Activated CD8-positive, alpha-beta T cell treated with anti-CD3 and anti-CD28 coated beads for 36 hours (primary cell): ENCODE measurements around the gene RBM14. TPM values are rescaled to one million over a fixed set of nuclear protein-coding genes. Genes with fewer than 3 reads are reported as not detected.

Experiments
- ATAC-seq: fragments of 200-7000 bp; cut with Tn5 transposase; one replicate; pipeline ENCODE4 v1.10.0; 2021; ENCODE audit warnings: mild to moderate bottlenecking, moderate library complexity
- CTCF ChIA-PET: fragments of 350-600 bp; sonication (Branson Sonifier 250); formaldehyde crosslinking; loops from one replicate; lab custom pipeline; 2021; ENCODE audit warnings: antibody characterized with exemption; lab: Charles Lee
- POLR2A ChIA-PET: fragments of 350-600 bp; sonication (Branson Sonifier 250); formaldehyde crosslinking; loops from one replicate; lab custom pipeline; 2021; ENCODE audit warnings: antibody characterized with exemption; lab: Charles Lee
- DNase-seq: peaks from one replicate; pipeline ENCODE4 v3.0.0-alpha.2; 2020
- H3K27ac Mint-ChIP-seq: one replicate; pipeline ENCODE4 v1.8.0; 2021; ENCODE audit warnings: mild to moderate bottlenecking, mixed read lengths
- H3K27me3 Mint-ChIP-seq: one replicate; pipeline ENCODE4 v1.8.0; 2021; ENCODE audit warnings: mixed read lengths
- H3K36me3 Mint-ChIP-seq: one replicate; pipeline ENCODE4 v1.8.0; 2021; ENCODE audit warnings: low read depth, mixed read lengths
- H3K4me1 Mint-ChIP-seq: one replicate; pipeline ENCODE4 v1.8.0; 2021; ENCODE audit warnings: low read depth, mixed read lengths
- H3K4me3 Mint-ChIP-seq: one replicate; pipeline ENCODE4 v1.8.0; 2021; ENCODE audit warnings: mild to moderate bottlenecking, moderate library complexity, mixed read lengths
- H3K9me3 Mint-ChIP-seq: one replicate; pipeline ENCODE4 v1.8.0; 2021; ENCODE audit warnings: mixed read lengths
- intact Hi-C: fragments of 100-400 bp; cut with micrococcal nuclease; formaldehyde crosslinking; loops from one replicate; pipeline ENCODE4 v1.10.0; 2022
- total RNA-seq, 2 experiments: library from RNA; stranded (reverse); gene quantifications; one replicate each; pipeline ENCODE4 v1.2.3, GENCODE V29; 2021
- TF ChIP-seq, protein P1 (sequence below): fragments of 200-600 bp; IDR thresholded peaks from one replicate; pipeline ENCODE4 v1.8.0; 2022; ENCODE audit warnings: antibody characterized with exemption, mild to moderate bottlenecking

Gene RBM14
- total RNA-seq, 2 experiments from 2014 or later: 153 to 159 TPM

DNA sequence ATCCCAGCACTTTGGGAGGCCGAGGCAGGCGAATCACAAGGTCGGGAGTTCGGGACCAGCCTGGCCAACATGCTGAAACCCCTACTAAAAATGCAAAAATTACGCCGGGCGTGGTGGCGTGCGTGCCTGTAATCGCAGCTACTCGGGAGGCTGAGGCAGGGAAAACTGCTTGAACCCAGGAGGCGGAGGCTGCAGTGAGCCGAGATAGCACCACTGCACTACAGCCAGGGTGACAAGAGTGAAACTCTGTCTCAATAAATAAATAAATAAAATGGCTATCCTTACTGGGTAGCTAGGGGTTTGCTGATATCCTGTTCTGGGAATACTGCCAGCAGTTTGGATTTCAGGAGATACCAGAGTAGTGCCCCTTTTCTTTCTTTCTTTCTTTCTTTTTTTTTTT, 2.4 kb upstream of the RBM14 start:
- H3K36me3 Mint-ChIP-seq: peaks cover 35% of the 10 kb centered on the region
- TF ChIP-seq, protein P1, sequence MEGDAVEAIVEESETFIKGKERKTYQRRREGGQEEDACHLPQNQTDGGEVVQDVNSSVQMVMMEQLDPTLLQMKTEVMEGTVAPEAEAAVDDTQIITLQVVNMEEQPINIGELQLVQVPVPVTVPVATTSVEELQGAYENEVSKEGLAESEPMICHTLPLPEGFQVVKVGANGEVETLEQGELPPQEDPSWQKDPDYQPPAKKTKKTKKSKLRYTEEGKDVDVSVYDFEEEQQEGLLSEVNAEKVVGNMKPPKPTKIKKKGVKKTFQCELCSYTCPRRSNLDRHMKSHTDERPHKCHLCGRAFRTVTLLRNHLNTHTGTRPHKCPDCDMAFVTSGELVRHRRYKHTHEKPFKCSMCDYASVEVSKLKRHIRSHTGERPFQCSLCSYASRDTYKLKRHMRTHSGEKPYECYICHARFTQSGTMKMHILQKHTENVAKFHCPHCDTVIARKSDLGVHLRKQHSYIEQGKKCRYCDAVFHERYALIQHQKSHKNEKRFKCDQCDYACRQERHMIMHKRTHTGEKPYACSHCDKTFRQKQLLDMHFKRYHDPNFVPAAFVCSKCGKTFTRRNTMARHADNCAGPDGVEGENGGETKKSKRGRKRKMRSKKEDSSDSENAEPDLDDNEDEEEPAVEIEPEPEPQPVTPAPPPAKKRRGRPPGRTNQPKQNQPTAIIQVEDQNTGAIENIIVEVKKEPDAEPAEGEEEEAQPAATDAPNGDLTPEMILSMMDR: no peak
- no peak overlapping the region for H3K27ac Mint-ChIP-seq
- no peaks in the 10 kb centered on the region for H3K9me3 Mint-ChIP-seq
- H3K4me1 Mint-ChIP-seq: peaks cover 20% of the 10 kb centered on the region
- DNase-seq: no peak
- intact Hi-C loops: no loop called here
- ChIA-PET POLR2A (interaction anchor here (0.9 to 2.0 kb wide), 5 partner anchors 10 to 64 kb away, joined by 3 to 9 read pairs (median 3); partner anchors contain the start of gene RBM4B), CTCF (no interaction called here)
- ATAC-seq: no peak
- no peak overlapping the region for H3K4me3 Mint-ChIP-seq
- H3K27me3 Mint-ChIP-seq: no peaks in the 10 kb centered on the region

DNA sequence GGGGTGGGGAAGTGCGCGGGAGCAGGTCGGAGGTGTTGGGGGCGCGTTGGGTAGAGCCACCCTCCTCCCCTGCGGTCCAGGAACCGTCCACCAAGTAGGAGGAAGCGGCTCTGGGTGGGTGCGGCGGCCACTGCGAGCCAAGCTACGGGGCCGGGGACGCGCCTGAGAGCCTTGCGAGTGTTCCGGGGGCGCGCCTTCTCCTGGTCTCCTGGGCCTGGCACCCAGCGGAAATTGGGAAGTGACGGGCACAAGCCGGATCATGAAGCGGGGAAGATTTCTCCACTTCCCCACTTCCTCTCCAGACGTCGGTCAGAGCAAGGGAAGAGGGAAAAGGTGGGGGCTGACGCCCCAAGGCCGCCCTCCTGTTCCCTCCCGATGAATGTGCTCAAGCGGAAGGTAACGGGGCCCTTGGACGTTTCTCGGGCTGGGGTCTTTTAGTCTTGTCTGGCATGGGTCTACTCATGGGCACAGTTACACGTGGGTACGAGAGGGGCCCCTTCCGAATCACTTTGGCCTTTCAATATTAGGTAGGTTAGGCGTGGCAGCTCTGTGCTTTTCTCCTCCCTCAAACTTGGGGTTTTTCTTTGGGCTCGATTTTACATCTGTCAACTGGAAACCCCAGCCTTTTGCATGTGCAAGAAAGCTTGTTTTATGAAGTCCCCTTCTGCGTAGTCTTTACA, 865 bp downstream of the RBM14 start:
- H3K4me1 Mint-ChIP-seq: peaks cover 40% of the 10 kb centered on the region
- intact Hi-C loops: loop anchor here (5.0 kb wide), 1 partner anchor 40 kb away; no protein-coding TSS in a partner anchor
- no peaks in the 10 kb centered on the region for H3K27me3 Mint-ChIP-seq
- ATAC-seq (no peak), DNase-seq (peak; percentile 16)
- POLR2A ChIA-PET: interaction anchor here (0.5 to 16.1 kb wide), 19 partner anchors 10 to 546 kb away, joined by 3 to 558 read pairs (median 4); partner anchors contain the start of genes ACTN3, CCS, RBM4 and RBM4B
- peaks cover 1% of the 10 kb centered on the region for H3K9me3 Mint-ChIP-seq
- CTCF ChIA-PET: interaction anchor here (0.9 to 2.6 kb wide), 5 partner anchors 14 to 208 kb away, joined by 3 to 16 read pairs (median 4); partner anchors contain the start of genes RBM4 and RBM4B
- peak overlapping the region; percentile 98 for H3K27ac Mint-ChIP-seq
- peaks cover 61% of the 10 kb centered on the region for H3K36me3 Mint-ChIP-seq
- H3K4me3 Mint-ChIP-seq: peak overlapping the region; percentile 93
- TF ChIP-seq, protein P1: no peak

GRCh38 chr11:66619080-66619554, 2.7 kb downstream of the RBM14 start:
- H3K9me3 Mint-ChIP-seq: peaks cover 1% of the 10 kb centered on the region
- H3K4me1 Mint-ChIP-seq: peaks cover 58% of the 10 kb centered on the region
- POLR2A ChIA-PET: interaction anchor here (1.0 to 16.1 kb wide), 6 partner anchors 19 to 74 kb away, joined by 3 to 558 read pairs (median 4); partner anchors contain the start of genes RBM4 and RBM4B
- DNase-seq (peak; percentile 24), ATAC-seq (peak; percentile 11)
- intact Hi-C loops: loop anchor here (2.0 to 5.0 kb wide), 2 partner anchors 20 to 42 kb away; partner anchors contain the start of gene RBM4
- peak overlapping the region; percentile 93 for H3K4me3 Mint-ChIP-seq
- peaks cover 80% of the 10 kb centered on the region for H3K36me3 Mint-ChIP-seq
- CTCF ChIA-PET: interaction anchor here (1.7 to 2.1 kb wide), 2 partner anchors 19 to 59 kb away, joined by 7 to 8 read pairs; partner anchors contain the start of genes RBM4 and RBM4B
- H3K27me3 Mint-ChIP-seq: no peaks in the 10 kb centered on the region
- H3K27ac Mint-ChIP-seq: peak overlapping the region; percentile 98
- TF ChIP-seq, protein P1: no peak

DNA sequence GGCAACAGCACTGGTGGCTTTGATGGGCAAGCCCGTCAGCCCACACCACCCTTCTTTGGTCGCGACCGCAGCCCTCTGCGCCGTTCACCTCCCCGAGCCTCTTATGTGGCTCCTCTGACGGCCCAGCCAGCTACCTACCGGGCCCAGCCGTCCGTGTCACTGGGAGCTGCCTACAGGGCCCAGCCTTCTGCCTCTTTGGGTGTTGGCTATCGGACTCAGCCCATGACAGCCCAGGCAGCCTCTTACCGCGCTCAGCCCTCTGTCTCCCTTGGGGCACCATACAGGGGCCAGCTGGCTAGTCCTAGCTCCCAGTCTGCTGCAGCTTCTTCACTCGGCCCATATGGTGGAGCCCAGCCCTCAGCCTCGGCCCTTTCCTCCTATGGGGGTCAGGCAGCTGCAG, 8.0 kb downstream of the RBM14 start:
- peaks cover 62% of the 10 kb centered on the region for H3K4me1 Mint-ChIP-seq

More for the DNA sequence above, 8.0 kb downstream of the RBM14 start:
- ChIA-PET POLR2A (interaction anchor here (0.8 to 27.4 kb wide), 8 partner anchors 1 to 56 kb away, joined by 3 to 558 read pairs (median 5); partner anchors contain the start of genes CTSF, RBM14 and RBM4), CTCF (interaction anchor here (1.0 to 1.4 kb wide), 2 partner anchors 25 to 45 kb away, joined by 3 read pairs; no protein-coding TSS in a partner anchor)
- H3K9me3 Mint-ChIP-seq: peaks cover 1% of the 10 kb centered on the region
- DNase-seq (no peak), ATAC-seq (no peak)
- peaks cover 91% of the 10 kb centered on the region for H3K36me3 Mint-ChIP-seq
- no peak overlapping the region for H3K27ac Mint-ChIP-seq
- intact Hi-C loops: no loop called here
- TF ChIP-seq, protein P1: no peak
- H3K27me3 Mint-ChIP-seq: no peaks in the 10 kb centered on the region
- H3K4me3 Mint-ChIP-seq: no peak overlapping the region
